Activated CD4-positive, alpha-beta T cell treated with anti-CD3 and anti-CD28 coated beads, Interleukin-2, Interleukin-4, amounts not matched to agents 100 ng/mL and 50 ng/mL, durations not matched to agents 16 hours and 8 hours (primary cell): ENCODE results near the gene INPP5K.
"Not testable (repeated sequence)": the region's sequence is repeated elsewhere in the genome, so short reads cannot be mapped to it uniquely, and the experiment has no call there.

Experiments used
- DNase-seq: peaks from one replicate; pipeline ENCODE4 v3.0.0-alpha.2; 2020; ENCODE audit warnings: low spot score

Gene INPP5K

DNA sequence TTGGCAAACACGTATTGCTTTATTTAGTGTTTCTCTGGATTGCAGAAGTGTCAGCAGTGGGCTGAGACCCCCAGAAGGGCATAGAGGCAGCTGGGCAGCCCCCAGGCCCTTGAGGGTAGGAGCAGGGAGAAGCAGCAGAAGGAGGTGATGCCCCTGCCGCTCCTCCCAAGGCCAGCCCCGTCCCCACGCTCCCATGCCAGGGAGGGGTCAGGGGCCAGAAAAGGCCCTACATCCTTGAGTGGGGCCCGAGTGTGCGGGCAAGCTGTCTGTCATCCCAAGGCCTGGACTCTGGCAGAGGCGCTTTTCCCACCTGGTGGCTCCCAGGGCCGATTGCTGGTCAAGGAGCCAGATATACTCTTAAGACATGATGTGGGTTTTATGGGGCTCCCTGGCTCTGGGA lies 52.2 kb downstream of the INPP5K start:
- DNase-seq, result no peak

DNA sequence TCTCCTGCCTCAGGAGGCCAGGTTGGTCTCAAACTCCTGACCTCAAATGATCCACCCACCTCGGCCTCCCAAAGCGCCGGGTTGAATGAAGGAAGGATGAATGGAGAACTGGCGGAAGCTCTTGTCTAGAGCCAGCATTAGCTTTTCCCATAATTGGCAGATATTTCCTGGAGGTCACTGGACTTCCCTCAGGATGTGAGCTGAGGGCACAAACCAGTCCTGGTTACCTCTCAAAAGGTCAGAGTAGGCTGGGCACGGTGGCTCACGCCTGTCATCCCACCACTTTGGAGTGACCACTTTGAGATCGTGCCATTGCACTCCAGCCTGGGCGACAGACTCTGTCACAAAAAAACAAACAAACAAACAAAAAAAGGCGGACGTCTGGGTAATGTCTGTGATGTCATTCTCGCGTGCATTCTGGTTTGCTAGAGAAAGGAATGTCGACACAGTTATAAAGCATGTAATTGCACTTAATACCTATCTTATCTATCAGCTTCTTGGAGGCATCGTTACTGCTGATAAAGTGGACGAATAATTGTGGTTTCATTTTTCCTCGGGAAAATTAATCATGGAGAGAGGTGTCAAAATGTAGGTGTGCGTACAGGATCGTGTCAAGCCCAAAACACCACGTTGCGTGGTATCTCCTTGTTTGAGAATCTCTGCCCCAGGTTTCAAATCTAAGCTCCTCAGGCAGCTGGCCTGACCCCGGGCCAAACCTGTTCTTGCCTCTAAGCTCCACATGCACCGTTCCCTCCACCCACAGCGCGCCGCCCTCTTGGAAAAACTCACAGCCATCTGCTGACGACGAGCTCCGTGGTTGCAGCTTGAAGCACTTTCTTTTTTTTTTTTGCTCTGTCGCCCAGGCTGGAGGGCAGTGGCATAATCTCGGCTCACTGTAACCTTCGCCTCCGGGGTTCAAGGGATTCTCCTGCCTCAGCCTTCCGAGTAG lies 54.0 kb downstream of the INPP5K start:
- no peak for DNase-seq

DNA sequence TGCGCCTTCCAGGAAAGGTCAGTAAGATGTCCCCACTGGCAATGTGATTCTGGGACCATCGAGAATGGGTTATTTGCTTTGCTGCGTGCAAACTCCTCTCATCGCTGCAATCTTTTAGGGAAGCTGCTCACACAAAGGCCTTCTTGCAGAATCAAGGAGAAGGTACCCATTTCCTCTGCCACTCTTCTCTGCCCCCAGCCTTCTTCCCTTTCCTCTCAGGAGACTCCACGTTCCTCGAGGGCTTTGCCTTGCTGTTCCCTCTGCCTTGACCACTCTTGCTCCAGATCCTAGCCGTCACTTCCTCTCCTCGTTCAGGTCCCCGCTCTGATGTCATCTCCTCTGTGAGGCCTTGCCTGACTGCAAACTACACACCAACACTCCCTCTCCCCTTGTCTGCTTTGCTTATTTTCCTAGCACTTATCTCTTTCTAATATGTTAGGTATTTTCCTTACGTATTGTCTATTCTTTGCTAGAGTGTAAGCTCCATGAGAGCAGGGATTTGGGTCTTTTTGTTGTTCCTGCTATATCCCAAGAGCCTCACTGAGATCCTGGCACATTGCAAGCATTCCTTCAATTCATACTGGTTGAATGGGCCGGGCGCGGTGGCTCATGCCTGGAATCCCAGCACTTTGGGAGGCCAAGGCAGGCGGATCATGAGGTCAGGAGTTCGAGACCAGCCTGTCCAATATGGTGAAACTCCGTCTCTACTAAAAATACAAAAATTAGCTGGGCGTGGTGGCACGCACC lies 55.0 kb downstream of the INPP5K start:
- DNase-seq, result no peak

DNA sequence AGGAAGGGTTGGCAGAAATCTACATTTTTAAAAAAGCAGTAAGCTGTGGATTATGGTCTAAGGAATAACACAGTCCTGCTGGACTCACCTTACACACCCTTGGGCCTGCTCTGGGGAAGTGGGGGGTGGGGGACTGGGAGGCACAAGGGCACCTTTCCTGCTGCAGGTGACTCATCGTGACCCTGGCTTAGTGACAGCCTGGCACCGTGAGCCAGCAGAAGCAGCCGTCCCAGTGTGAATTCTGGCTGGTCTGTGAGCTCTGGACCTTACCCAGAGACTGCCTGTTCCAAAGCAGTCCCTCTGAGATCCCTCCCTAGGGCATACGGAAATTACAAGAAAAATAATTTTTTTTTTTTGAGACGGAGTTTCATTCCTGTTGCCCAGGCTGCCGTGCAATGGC lies 56.2 kb downstream of the INPP5K start:
- no peak for DNase-seq

DNA sequence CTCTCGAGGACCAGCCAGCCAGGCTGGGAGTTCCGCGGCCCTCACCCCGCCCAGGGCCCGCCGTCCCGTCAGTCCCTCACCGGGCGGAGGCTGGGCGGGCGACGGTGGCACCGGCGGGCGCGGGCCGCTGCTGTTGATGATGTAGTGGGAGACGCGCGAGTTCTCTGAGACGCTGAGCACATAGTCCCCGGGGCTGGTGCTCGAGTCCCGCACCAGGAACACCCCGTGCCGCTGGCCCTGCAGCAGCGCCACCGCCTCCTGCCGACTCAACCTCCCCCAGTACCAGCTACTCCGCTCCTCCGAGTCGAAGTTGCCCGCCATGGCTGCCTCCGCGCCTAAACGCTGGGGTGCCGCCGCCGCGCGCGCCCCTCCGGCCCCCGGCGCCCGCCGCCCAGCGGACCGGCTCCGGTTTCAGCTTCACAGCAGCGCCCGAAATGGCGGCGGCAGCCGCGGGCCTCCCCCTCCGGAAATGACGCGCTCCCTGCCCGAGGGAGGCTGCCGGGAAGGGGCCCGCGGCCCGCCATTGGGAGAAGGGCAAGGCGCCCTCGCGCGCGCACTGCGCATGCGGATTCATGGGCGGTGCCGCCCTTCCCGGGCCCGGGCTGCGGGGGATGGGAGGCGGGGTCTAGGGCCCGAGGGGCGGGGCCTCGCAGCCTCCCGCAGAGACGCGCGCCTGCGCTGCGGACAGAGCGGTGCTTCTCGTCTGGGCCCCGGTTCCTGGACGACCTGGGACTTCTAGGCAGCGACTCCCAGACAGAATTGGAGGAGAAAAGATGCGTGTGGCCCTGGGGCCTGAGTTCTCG lies 60.4 kb downstream of the INPP5K start, which contains the start of gene CRK:
TSS of gene CRK (minus strand) at position 436 of the 803 bp plus-strand sequence. CDS start at position 321, 115 bp downstream.
- DNase-seq, result peak; percentile 99

DNA sequence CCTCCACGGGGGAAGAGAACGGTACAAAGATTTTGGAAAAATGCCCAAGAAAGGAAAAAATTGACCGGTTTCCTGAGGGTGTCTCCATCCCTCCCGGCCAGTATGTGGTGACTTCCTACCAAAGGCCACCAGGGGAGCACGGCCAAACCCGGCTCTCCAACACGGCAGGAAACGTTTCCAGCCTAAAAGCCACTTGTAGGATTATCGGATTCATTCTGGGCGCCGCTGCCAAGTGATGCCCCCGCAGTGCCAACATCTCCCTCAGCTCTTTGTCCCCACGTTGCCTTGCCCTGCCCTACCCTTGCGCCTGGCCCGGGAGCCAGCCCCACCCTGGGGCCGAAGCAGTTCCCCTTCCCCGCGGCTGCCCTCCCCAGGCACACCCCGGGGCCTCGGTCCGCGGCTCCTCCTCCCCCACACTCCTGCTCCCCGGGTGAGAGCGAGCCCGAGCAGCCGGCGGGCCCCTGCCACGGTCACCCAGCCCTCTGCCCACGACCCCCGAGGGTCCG lies 61.1 kb downstream of the INPP5K start:
- no peak for DNase-seq

DNA sequence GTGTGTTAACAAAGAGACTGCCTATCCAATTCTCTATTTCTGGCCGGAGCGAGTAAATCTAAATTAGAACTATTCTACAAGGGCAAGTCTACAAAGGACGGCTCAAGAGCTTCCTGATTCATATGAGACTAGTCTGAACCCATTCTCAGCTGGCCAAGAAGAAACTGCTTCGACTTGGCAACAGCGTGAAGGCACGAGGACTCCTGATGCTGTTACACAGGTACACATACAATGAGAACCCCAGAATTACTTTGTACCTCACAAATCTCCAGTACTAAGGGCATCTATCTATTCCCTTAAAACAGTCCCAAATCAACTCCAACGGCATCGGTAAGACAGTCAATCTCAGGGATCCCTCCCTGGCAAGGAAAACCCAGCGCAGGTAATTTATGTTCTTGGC lies 61.9 kb downstream of the INPP5K start:
- DNase-seq, result no peak

DNA sequence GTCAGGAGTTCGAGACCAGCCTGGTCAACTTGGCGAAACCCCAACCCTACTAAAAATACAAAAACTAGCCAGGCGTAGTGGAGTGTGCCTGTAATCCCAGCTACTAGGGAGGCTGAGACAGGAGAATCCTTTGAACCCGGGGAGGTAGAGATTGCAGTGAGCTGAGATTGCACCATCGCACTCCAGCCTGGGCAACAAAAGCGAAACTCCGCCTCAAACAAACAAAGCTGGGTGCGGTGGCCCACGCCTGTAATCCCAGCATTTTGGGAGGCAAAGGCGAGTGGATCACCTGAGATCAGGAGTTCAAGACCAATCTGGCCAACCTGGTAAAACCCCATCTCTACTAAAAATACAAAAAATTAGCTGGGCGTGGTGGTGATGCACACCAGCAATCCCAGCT lies 62.7 kb downstream of the INPP5K start:
- not testable (repeated sequence) for DNase-seq

DNA sequence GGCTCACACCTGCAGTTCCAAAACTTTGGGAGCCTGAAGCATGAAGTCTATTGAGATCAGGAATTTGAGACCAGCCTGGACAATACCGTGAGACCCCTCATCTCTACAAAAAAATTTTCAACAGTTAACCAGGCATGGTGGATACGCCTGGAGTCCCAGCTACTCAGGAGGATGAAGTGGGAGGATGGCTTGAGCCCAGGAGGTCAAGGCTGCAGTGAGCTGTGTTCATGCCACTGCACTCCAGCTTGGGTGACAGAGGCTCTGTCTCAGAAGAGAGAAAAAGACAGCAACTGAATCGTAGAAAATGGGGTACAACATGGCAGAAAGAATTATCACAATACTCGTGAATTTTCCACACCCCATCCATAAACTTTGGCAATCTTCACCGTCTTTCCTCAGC lies 63.6 kb downstream of the INPP5K start:
- no peak for DNase-seq

DNA sequence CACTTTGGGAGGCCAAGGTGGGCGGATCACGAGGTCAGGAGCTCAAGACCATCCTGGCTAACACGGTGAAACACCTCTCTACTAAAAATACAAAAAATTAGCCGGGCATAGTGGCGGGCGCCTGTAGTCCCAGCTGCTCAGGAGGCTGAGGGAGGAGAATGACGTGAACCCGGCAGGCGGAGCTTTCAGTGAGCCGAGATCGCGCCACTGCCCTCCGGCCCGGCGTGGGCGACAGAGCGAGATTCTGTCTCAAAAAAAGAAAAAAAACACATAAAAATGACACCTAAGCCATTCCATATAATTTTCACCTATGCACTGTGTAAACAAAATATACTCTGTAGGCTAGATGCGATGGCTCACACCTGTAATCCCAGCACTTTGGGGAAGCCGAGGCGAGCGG lies 66.2 kb downstream of the INPP5K start:
- not testable (repeated sequence) for DNase-seq

DNA sequence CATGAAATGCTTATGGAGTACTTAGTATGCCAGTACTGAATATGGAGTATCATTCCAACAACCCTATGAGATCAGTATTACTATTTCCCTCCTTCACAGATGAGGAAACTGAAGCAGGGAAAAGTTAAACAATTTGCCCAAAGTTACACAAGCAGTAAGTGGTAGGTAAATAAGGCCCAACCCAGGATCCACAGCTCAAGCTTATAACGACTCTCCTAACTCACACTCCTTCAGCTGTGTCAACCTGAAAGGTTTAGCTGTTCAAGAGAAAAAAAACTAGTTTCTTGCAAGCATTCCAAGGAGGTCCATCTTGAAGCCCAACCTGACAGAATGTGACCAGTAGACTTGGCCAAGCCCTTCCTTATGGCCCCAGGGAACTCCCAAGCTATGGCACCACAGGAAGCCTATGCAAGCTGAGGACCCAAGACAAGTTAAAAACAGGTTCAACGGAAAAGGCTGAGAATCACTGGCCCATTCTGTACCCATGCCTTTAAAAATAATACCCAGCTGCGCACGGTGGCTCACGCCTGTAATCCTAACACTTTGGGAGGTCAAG lies 66.9 kb downstream of the INPP5K start:
- DNase-seq, result no peak

DNA sequence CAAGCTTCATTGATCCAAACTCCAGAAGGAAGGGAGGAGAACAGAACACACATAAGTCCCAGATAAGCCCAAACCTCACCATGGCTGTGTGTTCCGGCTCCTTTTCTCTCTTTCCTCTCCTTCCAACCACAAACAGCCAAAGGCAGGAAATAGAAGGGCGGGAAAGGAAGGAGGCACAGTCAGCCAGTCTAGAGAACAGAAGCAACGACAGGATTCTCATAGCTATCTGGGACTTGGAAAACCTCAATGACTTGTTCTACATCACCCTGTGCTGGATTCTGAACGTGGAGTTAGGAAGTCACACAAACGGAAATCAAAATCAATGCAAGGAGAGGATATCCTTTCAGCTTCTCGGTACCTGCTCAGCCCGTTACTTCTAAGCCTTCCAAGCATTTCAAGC lies 69.4 kb downstream of the INPP5K start:
- DNase-seq, result no peak

DNA sequence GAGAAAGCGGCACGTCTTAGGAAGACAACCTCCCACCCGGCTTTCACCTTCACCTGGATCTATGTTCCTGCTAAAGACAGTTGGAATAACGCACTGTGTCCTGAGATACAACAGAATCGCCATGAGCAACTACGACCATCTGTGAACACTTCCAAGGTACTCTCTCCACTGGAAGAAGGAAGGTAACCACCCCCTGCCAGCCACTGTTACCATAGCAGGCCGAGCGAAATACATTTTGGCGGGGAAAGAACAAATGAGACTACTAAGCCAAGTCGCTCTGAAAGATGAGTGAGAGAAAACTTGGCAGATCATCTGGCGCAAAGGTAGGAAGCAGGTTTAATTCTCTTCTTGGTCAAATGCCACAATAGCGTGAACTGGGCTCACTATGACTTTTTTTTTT lies 70.2 kb downstream of the INPP5K start:
- no peak for DNase-seq

DNA sequence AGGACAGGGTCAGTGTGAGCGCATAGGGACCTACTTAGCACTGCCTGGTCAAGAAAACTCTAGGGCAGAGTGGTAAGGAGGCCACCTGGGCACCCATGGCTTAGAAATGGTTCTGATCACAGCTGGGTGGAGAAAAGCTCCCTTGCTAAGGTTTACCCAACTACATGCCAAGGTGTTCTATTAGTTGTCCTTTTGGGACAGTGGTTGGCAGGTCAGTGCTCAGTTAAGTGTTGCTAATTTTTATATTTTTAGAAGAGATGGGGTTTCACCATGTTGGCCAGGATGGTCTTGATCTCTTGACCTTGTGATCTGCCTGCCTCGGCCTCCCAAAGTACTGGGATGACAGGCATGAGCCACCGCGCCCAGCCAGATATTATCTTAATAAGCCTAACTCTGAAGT lies 70.7 kb downstream of the INPP5K start:
- not testable (repeated sequence) for DNase-seq
